Right renal cortex interstitium (tissue), 3 donors: ENCODE results near the gene LMNTD2. TPM values are rescaled to one million over a fixed set of nuclear protein-coding genes. Genes with fewer than 3 reads are reported as not detected.
"Not testable (repeated sequence)": the region's sequence is repeated elsewhere in the genome, so short reads cannot be mapped to it uniquely, and the experiment has no call there.

Source experiments
- DNase-seq, 3 donors: peaks; one replicate each; pipeline ENCODE4 v3.0.0-alpha.2; 2013; ENCODE audit warnings: low read depth in 3 of 3, low spot score in 2 of 3
- polyA plus RNA-seq, 3 donors: library from polyadenylated mRNA; unstranded; fragments of 120-200 nt; gene quantifications; one replicate each; pipeline ENCODE4 v1.2.1, GENCODE V29; 2013; ENCODE audit not compliant: insufficient read length in 3 of 3

The LMNTD2 gene
- polyA plus RNA-seq, 3 donors, result 2.6 to 2.7 (median 2.6) TPM

GRCh38 chr11:516918-517685 lies 43.4 kb downstream of the LMNTD2 start:
- DNase-seq, result not testable (repeated sequence)

- DNase-seq, result no peak
Measured at GRCh38 chr11:516400-516799, 44.1 kb downstream of the LMNTD2 start.

GRCh38 chr11:515131-515530 lies 45.4 kb downstream of the LMNTD2 start:
- no peak for DNase-seq

GRCh38 chr11:514606-515005 lies 45.9 kb downstream of the LMNTD2 start:
- DNase-seq, result no peak

- DNase-seq, result no peak
Measured at GRCh38 chr11:512761-513595, 47.6 kb downstream of the LMNTD2 start.

- no peak for DNase-seq
Measured at GRCh38 chr11:508956-509355, 51.6 kb downstream of the LMNTD2 start.

GRCh38 chr11:507727-508515 lies 52.6 kb downstream of the LMNTD2 start:
- DNase-seq, result no peak

GRCh38 chr11:506995-507726 lies 53.4 kb downstream of the LMNTD2 start, which contains the start of gene RNH1:
TSS of gene RNH1 (minus strand) at chr11:507242. CDS start at chr11:502162, 5,080 bp downstream.
- peak in 1 of 3 donors; percentile 79 for DNase-seq

- DNase-seq, result peak; percentile 89 to 93 (median 92)
Measured at GRCh38 chr11:506238-506994, 54.1 kb downstream of the LMNTD2 start.

GRCh38 chr11:504994-505344 lies 55.6 kb downstream of the LMNTD2 start:
- no peak for DNase-seq

Other genes with a start within 250 kb of the LMNTD2 start
- 10 to 100 TPM; 33.9 to 45.6 (median 43.5) TPM for gene IFITM1, start 246.7 kb downstream of the LMNTD2 start, polyA plus RNA-seq
- 100 to 1,000 TPM; 299 to 430 (median 398) TPM for gene IFITM3, start 239.9 kb downstream of the LMNTD2 start, polyA plus RNA-seq
- 10 to 100 TPM; 45.9 to 50.1 (median 47.4) TPM for gene B4GALNT4, start 191.2 kb downstream of the LMNTD2 start, polyA plus RNA-seq
- 1 to 10 TPM; 4.1 to 5.5 (median 4.4) TPM for gene PKP3, start 166.5 kb downstream of the LMNTD2 start, polyA plus RNA-seq
- gene SIGIRR, start 145.7 kb downstream of the LMNTD2 start, polyA plus RNA-seq, result 10 to 100 TPM; 25.0 to 31.9 (median 25.6) TPM
- 10 to 100 TPM in 1 of 3 donors, 1 to 10 TPM in 2; 6.4 to 10.3 (median 7.0) TPM for gene ANO9, start 118.7 kb downstream of the LMNTD2 start, polyA plus RNA-seq
- 10 to 100 TPM; 27.0 to 30.6 (median 27.1) TPM for gene PTDSS2, start 110.5 kb downstream of the LMNTD2 start, polyA plus RNA-seq
- gene RNH1, start 53.5 kb downstream of the LMNTD2 start, polyA plus RNA-seq, result 10 to 100 TPM; 62.4 to 80.0 (median 71.8) TPM
- gene HRAS, start 25.2 kb downstream of the LMNTD2 start, polyA plus RNA-seq, result 10 to 100 TPM; 36.8 to 44.5 (median 39.2) TPM
- 1 to 10 TPM; 2.7 to 3.2 (median 3.0) TPM for gene LRRC56, start 23.2 kb downstream of the LMNTD2 start, polyA plus RNA-seq
- gene RASSF7, start 232 bp upstream of the LMNTD2 start, polyA plus RNA-seq, result 10 to 100 TPM; 33.3 to 42.0 (median 37.5) TPM
- gene PHRF1, start 15.7 kb upstream of the LMNTD2 start, polyA plus RNA-seq, result 10 to 100 TPM; 17.9 to 20.7 (median 18.4) TPM
- gene IRF7, start 55.2 kb upstream of the LMNTD2 start, polyA plus RNA-seq, result 1 to 10 TPM; 5.9 to 8.0 (median 7.3) TPM
- gene CDHR5, start 64.2 kb upstream of the LMNTD2 start, polyA plus RNA-seq, result 10 to 100 TPM; 31.0 to 42.2 (median 41.3) TPM
- gene SCT, start 66.4 kb upstream of the LMNTD2 start, polyA plus RNA-seq, result 1 to 10 TPM in 2 of 3 donors, under 1 TPM in 1; 0.76 to 1.6 (median 1.5) TPM
- 1 to 10 TPM; 1.4 to 2.4 (median 1.6) TPM for gene DRD4, start 76.5 kb upstream of the LMNTD2 start, polyA plus RNA-seq
- gene DEAF1, start 134.5 kb upstream of the LMNTD2 start, polyA plus RNA-seq, result 10 to 100 TPM; 30.6 to 52.9 (median 43.5) TPM
- 10 to 100 TPM; 31.0 to 38.4 (median 33.2) TPM for gene TMEM80, start 135.1 kb upstream of the LMNTD2 start, polyA plus RNA-seq
- gene EPS8L2, start 145.5 kb upstream of the LMNTD2 start, polyA plus RNA-seq, result 100 to 1,000 TPM in 1 of 3 donors, 10 to 100 TPM in 2; 89.8 to 112 (median 91.2) TPM
- gene TALDO1, start 186.7 kb upstream of the LMNTD2 start, polyA plus RNA-seq, result 100 to 1,000 TPM; 109 to 129 (median 120) TPM
- 10 to 100 TPM; 47.3 to 62.5 (median 53.8) TPM for gene GATD1, start 216.7 kb upstream of the LMNTD2 start, polyA plus RNA-seq
- gene CEND1, start 229.4 kb upstream of the LMNTD2 start, polyA plus RNA-seq, result under 1 TPM; 0.24 to 0.29 (median 0.27) TPM
- 10 to 100 TPM; 10.8 to 11.5 (median 10.9) TPM for gene SLC25A22, start 237.5 kb upstream of the LMNTD2 start, polyA plus RNA-seq
- gene PIDD1, start 244.5 kb upstream of the LMNTD2 start, polyA plus RNA-seq, result 1 to 10 TPM; 5.4 to 6.9 (median 5.6) TPM
- gene RPLP2, start 249.2 kb upstream of the LMNTD2 start, polyA plus RNA-seq, result 100 to 1,000 TPM; 827 to 976 (median 885) TPM